A549 (cell line): Measurements from ENCODE around the gene U2AF1L4.

ENCODE experiments used
- CBX2 ChIP-seq: fragments of 200-600 bp; sonication (generic); IDR thresholded peaks from 2 replicates; pipeline ENCODE4 v1.6.1; 2016; ENCODE audit warnings: low read depth, mild to moderate bottlenecking, borderline replicate concordance
- CBX8 ChIP-seq: fragments of 200-600 bp; sonication (generic); IDR thresholded peaks from 2 replicates; pipeline ENCODE4 v1.6.1; 2016
- CHD2 ChIP-seq: fragments of 150-350 bp; IDR thresholded peaks from 2 replicates; pipeline ENCODE4 v1.6.1; 2014; ENCODE audit warnings: low read length; ENCODE audit not compliant: partially characterized antibody
- ESRRA ChIP-seq: fragments of 150-350 bp; IDR thresholded peaks from 2 replicates; pipeline ENCODE4 v1.6.1; 2014; ENCODE audit warnings: mild to moderate bottlenecking, low read length, borderline replicate concordance
- MYC ChIP-seq: IDR thresholded peaks from 2 replicates; pipeline ENCODE4 v1.6.1; 2012; ENCODE audit warnings: mild to moderate bottlenecking, inconsistent platforms, low read length, improper control_type of control experiment, borderline replicate concordance
- POLR2A ChIP-seq: IDR thresholded peaks from 2 replicates; pipeline ENCODE4 v1.6.1; 2012; ENCODE audit warnings: mild to moderate bottlenecking, low read length
- RARB ChIP-seq: fragments of 250-450 bp; sonication (Bioruptor Pico); IDR thresholded peaks from 2 replicates; pipeline ENCODE4 v1.8.0; 2021; ENCODE audit warnings: mild to moderate bottlenecking, moderate library complexity
- ZNF302 ChIP-seq: fragments of 250-450 bp; sonication (Bioruptor Pico); IDR thresholded peaks from 2 replicates; pipeline ENCODE4 v1.9.0; 2021; ENCODE audit warnings: inconsistent platforms, mild to moderate bottlenecking, moderate library complexity
- TF ChIP-seq, protein P1 (sequence below): fragments of >200 bp; sonication (Bioruptor Twin); formaldehyde crosslinking; IDR thresholded peaks from 3 replicates; pipeline ENCODE4 v1.5.1; 2016
- TF ChIP-seq, protein P2 (sequence below): fragments of 250-450 bp; sonication (Bioruptor Pico); IDR thresholded peaks from 2 replicates; pipeline ENCODE4 v1.5.0; 2020; ENCODE audit warnings: low read depth, mild to moderate bottlenecking, moderate library complexity
- TF ChIP-seq, protein P3 (sequence below): fragments of 450-650 bp; IDR thresholded peaks from 2 replicates; pipeline ENCODE4 v1.6.1; 2014; ENCODE audit warnings: antibody characterized with exemption
- TF ChIP-seq, protein P4 (sequence below): IDR thresholded peaks from 2 replicates; pipeline ENCODE4 v1.6.1; 2012

DNA sequence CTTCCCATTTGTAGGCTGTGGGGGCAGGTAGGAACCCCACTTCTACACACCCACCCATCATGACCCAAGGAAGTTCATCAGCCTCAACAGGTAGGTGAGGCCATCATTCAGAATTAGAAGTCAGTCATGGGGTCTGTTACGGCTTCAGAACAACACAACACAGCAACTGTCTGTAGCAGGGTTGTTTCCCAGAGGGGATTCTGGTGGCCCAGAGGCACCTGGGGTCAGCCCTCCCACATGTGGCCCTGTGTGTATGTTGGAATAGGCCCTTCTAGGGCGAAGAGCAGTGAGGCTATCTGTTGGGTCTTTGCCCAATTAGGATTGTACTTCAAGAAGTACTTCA is 6.4 kb downstream of the U2AF1L4 start:
- no peak for TF ChIP-seq POLR2A
- TF ChIP-seq, protein P1, sequence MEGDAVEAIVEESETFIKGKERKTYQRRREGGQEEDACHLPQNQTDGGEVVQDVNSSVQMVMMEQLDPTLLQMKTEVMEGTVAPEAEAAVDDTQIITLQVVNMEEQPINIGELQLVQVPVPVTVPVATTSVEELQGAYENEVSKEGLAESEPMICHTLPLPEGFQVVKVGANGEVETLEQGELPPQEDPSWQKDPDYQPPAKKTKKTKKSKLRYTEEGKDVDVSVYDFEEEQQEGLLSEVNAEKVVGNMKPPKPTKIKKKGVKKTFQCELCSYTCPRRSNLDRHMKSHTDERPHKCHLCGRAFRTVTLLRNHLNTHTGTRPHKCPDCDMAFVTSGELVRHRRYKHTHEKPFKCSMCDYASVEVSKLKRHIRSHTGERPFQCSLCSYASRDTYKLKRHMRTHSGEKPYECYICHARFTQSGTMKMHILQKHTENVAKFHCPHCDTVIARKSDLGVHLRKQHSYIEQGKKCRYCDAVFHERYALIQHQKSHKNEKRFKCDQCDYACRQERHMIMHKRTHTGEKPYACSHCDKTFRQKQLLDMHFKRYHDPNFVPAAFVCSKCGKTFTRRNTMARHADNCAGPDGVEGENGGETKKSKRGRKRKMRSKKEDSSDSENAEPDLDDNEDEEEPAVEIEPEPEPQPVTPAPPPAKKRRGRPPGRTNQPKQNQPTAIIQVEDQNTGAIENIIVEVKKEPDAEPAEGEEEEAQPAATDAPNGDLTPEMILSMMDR: no peak
- no peak for TF ChIP-seq ESRRA
- TF ChIP-seq MYC: no peak
- TF ChIP-seq, protein P2, sequence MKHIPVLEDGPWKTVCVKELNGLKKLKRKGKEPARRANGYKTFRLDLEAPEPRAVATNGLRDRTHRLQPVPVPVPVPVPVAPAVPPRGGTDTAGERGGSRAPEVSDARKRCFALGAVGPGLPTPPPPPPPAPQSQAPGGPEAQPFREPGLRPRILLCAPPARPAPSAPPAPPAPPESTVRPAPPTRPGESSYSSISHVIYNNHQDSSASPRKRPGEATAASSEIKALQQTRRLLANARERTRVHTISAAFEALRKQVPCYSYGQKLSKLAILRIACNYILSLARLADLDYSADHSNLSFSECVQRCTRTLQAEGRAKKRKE (CRISPR knock-in tag): no peak
- no peak for TF ChIP-seq CBX8
- TF ChIP-seq RARB (CRISPR knock-in tag): no peak
- no peak for TF ChIP-seq ZNF302 (CRISPR knock-in tag)
- TF ChIP-seq, protein P3, sequence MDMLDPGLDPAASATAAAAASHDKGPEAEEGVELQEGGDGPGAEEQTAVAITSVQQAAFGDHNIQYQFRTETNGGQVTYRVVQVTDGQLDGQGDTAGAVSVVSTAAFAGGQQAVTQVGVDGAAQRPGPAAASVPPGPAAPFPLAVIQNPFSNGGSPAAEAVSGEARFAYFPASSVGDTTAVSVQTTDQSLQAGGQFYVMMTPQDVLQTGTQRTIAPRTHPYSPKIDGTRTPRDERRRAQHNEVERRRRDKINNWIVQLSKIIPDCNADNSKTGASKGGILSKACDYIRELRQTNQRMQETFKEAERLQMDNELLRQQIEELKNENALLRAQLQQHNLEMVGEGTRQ: no peak
- no peak for TF ChIP-seq CBX2
- TF ChIP-seq, protein P4, sequence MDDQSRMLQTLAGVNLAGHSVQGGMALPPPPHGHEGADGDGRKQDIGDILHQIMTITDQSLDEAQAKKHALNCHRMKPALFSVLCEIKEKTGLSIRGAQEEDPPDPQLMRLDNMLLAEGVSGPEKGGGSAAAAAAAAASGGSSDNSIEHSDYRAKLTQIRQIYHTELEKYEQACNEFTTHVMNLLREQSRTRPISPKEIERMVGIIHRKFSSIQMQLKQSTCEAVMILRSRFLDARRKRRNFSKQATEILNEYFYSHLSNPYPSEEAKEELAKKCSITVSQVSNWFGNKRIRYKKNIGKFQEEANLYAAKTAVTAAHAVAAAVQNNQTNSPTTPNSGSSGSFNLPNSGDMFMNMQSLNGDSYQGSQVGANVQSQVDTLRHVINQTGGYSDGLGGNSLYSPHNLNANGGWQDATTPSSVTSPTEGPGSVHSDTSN: no peak
- no peak for TF ChIP-seq CHD2
